Endothelial cell of umbilical vein (primary cell): ENCODE results near the gene PPCDC. TPM values are rescaled to one million over a fixed set of nuclear protein-coding genes. Genes with fewer than 3 reads are reported as not detected.

Experiments used
- BruUV-seq: library from RNA; stranded (reverse); fragments of 400-500 nt; replicated peaks from 2 replicates; lab custom pipeline; 2021; lab: Mats Ljungman, UMichigan
- CTCF ChIA-PET: fragments of 300-600, 350-600 bp; sonication (Branson Sonifier 250); formaldehyde crosslinking; loops from one replicate; lab custom pipeline; 2021; ENCODE audit warnings: antibody characterized with exemption, inconsistent platforms; lab: Charles Lee
- POLR2A ChIA-PET: fragments of 300-600, 350-600 bp; sonication (Branson Sonifier 250); formaldehyde crosslinking; loops from one replicate; lab custom pipeline; 2021; ENCODE audit warnings: antibody characterized with exemption, inconsistent platforms; lab: Charles Lee
- DNase-seq: peaks from one replicate; pipeline ENCODE4 v3.0.0-alpha.2; 2011; ENCODE audit warnings: low read depth, low spot score
- FAIRE-seq: peaks from 2 replicates; lab custom pipeline; 2011; peaks lifted over from hg19 to GRCh38; lab: Jason Lieb, UNC
- H2AFZ ChIP-seq: 2 replicates; pipeline ENCODE4 v1.6.0; 2012; ENCODE audit warnings: low read depth, low read length, control low read depth, inconsistent platforms
- H3K27ac ChIP-seq: 2 replicates; pipeline ENCODE4 v1.5.1; 2011; ENCODE audit warnings: low read depth, mild to moderate bottlenecking, control low read depth, low read length, moderate library complexity; ENCODE audit not compliant: insufficient read depth
- H3K27me3 ChIP-seq, 2 experiments: 2 replicates each; pipeline versions ENCODE4 v1.6.0 to v1.6.1; 2011; ENCODE audit warnings: low read length in 2 of 2, mixed read lengths in 1 of 2; ENCODE audit not compliant: control insufficient read depth in 2 of 2, insufficient read depth in 2 of 2
- H3K36me3 ChIP-seq, 2 experiments: 2 replicates in 1 of 2; 3 replicates in 1 of 2; pipeline ENCODE4 v1.5.1; 2011; ENCODE audit warnings: low read length in 2 of 2, mild to moderate bottlenecking in 1 of 2, moderate library complexity in 1 of 2; ENCODE audit not compliant: control insufficient read depth in 2 of 2, insufficient read depth in 2 of 2; ENCODE audit errors: extremely low read depth in 1 of 2
- H3K4me1 ChIP-seq: 3 replicates; pipeline ENCODE4 v1.5.1; 2011; ENCODE audit warnings: mild to moderate bottlenecking, low read length; ENCODE audit not compliant: control insufficient read depth, insufficient read depth; ENCODE audit errors: extremely low read depth
- H3K4me2 ChIP-seq: 2 replicates; pipeline ENCODE4 v1.6.1; 2011; ENCODE audit warnings: low read length, control low read depth, mixed read lengths; ENCODE audit not compliant: insufficient read depth
- H3K4me3 ChIP-seq, 3 experiments: fragments of 200-600 bp in 1 of 3; sonication (generic), shearing (Covaris generic) in 1 of 3; replicated peaks in 1 of 3; 2 replicates each; pipeline ENCODE4 v1.5.1; 2011 to 2016; ENCODE audit warnings: control low read depth in 3 of 3, low read length in 3 of 3, mild to moderate bottlenecking in 2 of 3, inconsistent platforms in 1 of 3, low read depth in 1 of 3, moderate library complexity in 1 of 3; ENCODE audit not compliant: insufficient read depth in 1 of 3
- H3K79me2 ChIP-seq: 2 replicates; pipeline ENCODE4 v1.6.0; 2012; ENCODE audit warnings: low read length, inconsistent platforms; ENCODE audit not compliant: control insufficient read depth, insufficient read depth
- H3K9ac ChIP-seq: replicated peaks from 2 replicates; pipeline ENCODE3; 2011; ENCODE audit warnings: low read length, control low read depth; ENCODE audit not compliant: insufficient read depth; ENCODE audit errors: extremely low read depth
- H3K9me1 ChIP-seq: replicated peaks from 3 replicates; pipeline ENCODE4 v1.6.0; 2011; ENCODE audit warnings: mild to moderate bottlenecking, low read length; ENCODE audit not compliant: control insufficient read depth, insufficient read depth; ENCODE audit errors: extremely low read depth
- H3K9me3 ChIP-seq: replicated peaks from 2 replicates; pipeline ENCODE4 v1.5.1; 2012; ENCODE audit warnings: low read length, inconsistent platforms; ENCODE audit not compliant: control insufficient read depth, insufficient read depth
- H4K20me1 ChIP-seq: replicated peaks from 2 replicates; pipeline ENCODE3; 2011; ENCODE audit warnings: mild to moderate bottlenecking, low read length; ENCODE audit not compliant: control insufficient read depth, insufficient read depth; ENCODE audit errors: extremely low read depth
- CTCF ChIP-seq, 2 donors: IDR thresholded peaks; 1 replicate in 1 of 2; 2 replicates in 1 of 2; pipeline ENCODE4 v1.5.1; 2011; ENCODE audit warnings: low read length in 2 of 2, mild to moderate bottlenecking in 2 of 2, moderate library complexity in 2 of 2, control low read depth in 1 of 2, inconsistent platforms in 1 of 2, low read depth in 1 of 2; ENCODE audit not compliant: insufficient read depth in 1 of 2; ENCODE audit errors: extremely low read depth in 1 of 2
- EZH2 ChIP-seq: IDR thresholded peaks from 2 replicates; pipeline ENCODE4 v1.6.1; 2012; ENCODE audit warnings: borderline replicate concordance, low read depth, mild to moderate bottlenecking, moderate library complexity, low read length, inconsistent platforms; ENCODE audit not compliant: severe bottlenecking
- FOS ChIP-seq: IDR thresholded peaks from 2 replicates; pipeline ENCODE4 v1.6.1; 2011; ENCODE audit warnings: mild to moderate bottlenecking, low read length, moderate library complexity, borderline replicate concordance; ENCODE audit not compliant: insufficient read depth
- GATA2 ChIP-seq: IDR thresholded peaks from 2 replicates; pipeline ENCODE4 v1.7.0; 2011; ENCODE audit warnings: low read depth, mild to moderate bottlenecking, moderate library complexity, mixed read lengths, low read length; ENCODE audit not compliant: insufficient read length, insufficient read depth
- JUN ChIP-seq: IDR thresholded peaks from 2 replicates; pipeline ENCODE4 v1.6.1; 2011; ENCODE audit warnings: borderline replicate concordance, low read depth; ENCODE audit not compliant: insufficient read length, insufficient read depth
- MAX ChIP-seq: IDR thresholded peaks from 2 replicates; pipeline ENCODE4 v1.6.1; 2011; ENCODE audit not compliant: insufficient read depth, insufficient read length
- POLR2A ChIP-seq: IDR thresholded peaks from 2 replicates; pipeline ENCODE4 v1.6.1; 2012; ENCODE audit warnings: low read depth, mild to moderate bottlenecking, control low read depth, low read length
- POLR2AphosphoS5 ChIP-seq: IDR thresholded peaks from 2 replicates; pipeline ENCODE4 v1.6.1; 2012; ENCODE audit warnings: low read depth, mild to moderate bottlenecking, control low read depth, low read length, moderate library complexity; ENCODE audit not compliant: insufficient read depth
- dilution Hi-C: fragments of 300-500 bp; cut with MboI; formaldehyde crosslinking; loops from one replicate; pipeline ENCODE4 v1.15.0; 2019; ENCODE audit warnings: low sequenced_read_pairs; ENCODE audit not compliant: extremely low pct_ligation_motif_present
- intact Hi-C: fragments of 100-400 bp; cut with micrococcal nuclease; formaldehyde crosslinking; loops from one replicate; pipeline ENCODE4 v1.10.0; 2022
- polyA plus RNA-seq, 4 experiments: library from polyadenylated mRNA; depleted of rRNA in 3 of 4; stranded (reverse) in 3 of 4; unstranded in 1 of 4; fragments of >200 nt; gene quantifications; 2 replicates each; pipeline versions ENCODE4 v1.2.1 to v1.2.3, GENCODE V29; 2011 to 2012; ENCODE audit warnings: missing spikeins in 1 of 4
- total RNA-seq: library from RNA; stranded (reverse); gene quantifications from 2 replicates; pipeline ENCODE4 v1.2.3, GENCODE V29; 2021

Gene PPCDC
- total and polyA plus RNA-seq, 2 donors (not counting 3 experiments of a cell fraction or from before 2014, with no cell fraction given): 14.5 to 21.4 TPM

GRCh38 chr15:75065851-75066509 lies 42.6 kb downstream of the PPCDC start:
- Histone ChIP-seq H3K4me3 (no peak overlapping the region), H3K9ac (no peak overlapping the region), H3K27me3 (no peaks in the 10 kb centered on the region), H3K79me2 (no peaks in the 10 kb centered on the region), H2AFZ (no peak overlapping the region), H4K20me1 (no peaks in the 10 kb centered on the region), H3K4me1 (no peaks in the 10 kb centered on the region), H3K27ac (no peak overlapping the region), H3K4me2 (no peak overlapping the region), H3K36me3 (no peaks in the 10 kb centered on the region), H3K9me3 (no peaks in the 10 kb centered on the region), H3K9me1 (no peaks in the 10 kb centered on the region)
- ChIA-PET POLR2A (no interaction called here), CTCF (interaction anchor here (0.7 to 2.5 kb wide), 7 partner anchors 11 to 136 kb away, joined by 3 to 8 read pairs (median 3); partner anchors contain the start of gene C15orf39)
- FAIRE-seq (no peak), DNase-seq (no peak)
- intact Hi-C loops: no loop called here
- no TSS peak for BruUV-seq
- dilution Hi-C loops: no loop called here
- TF ChIP-seq POLR2AphosphoS5 (no peak), POLR2A (no peak), JUN (no peak), MAX (no peak), GATA2 (no peak), CTCF (IDR thresholded peaks at IDR 0.05; ENCODE audit: extremely low read depth in 1 of 2, insufficient read depth in 1 of 2, low read depth in 1 of 2, low read length in 2 of 2) (no peak), EZH2 (no peak), FOS (no peak)
